DOHH2 (cell line): Measurements from ENCODE around the gene PLCD1.
"Not testable (repeated sequence)": the region's sequence is repeated elsewhere in the genome, so short reads cannot be mapped to it uniquely, and the experiment has no call there.

Experiments
- H3F3A ChIP-seq: fragments of 200-600 bp; sonication (generic), shearing (Covaris generic); 2 replicates; pipeline ENCODE4 v1.6.0; 2016; ENCODE audit warnings: antibody characterized with exemption, mild to moderate bottlenecking; ENCODE audit not compliant: control insufficient read depth, insufficient read depth
- H3K27ac ChIP-seq: fragments of 200-600 bp; sonication (generic); 2 replicates; pipeline ENCODE4 v1.5.1; 2014; ENCODE audit warnings: low read depth, mild to moderate bottlenecking, low read length, moderate library complexity
- H3K27me3 ChIP-seq: fragments of 200-600 bp; sonication (generic); 2 replicates; pipeline ENCODE4 v1.6.1; 2014; ENCODE audit warnings: mild to moderate bottlenecking, low read length, mixed read lengths; ENCODE audit not compliant: control insufficient read depth
- H3K36me3 ChIP-seq: fragments of 200-600 bp; sonication (generic); 2 replicates; pipeline ENCODE4 v1.6.1; 2014; ENCODE audit warnings: mild to moderate bottlenecking, low read length, moderate library complexity, mixed read lengths; ENCODE audit not compliant: control insufficient read depth
- H3K4me1 ChIP-seq: fragments of 200-600 bp; sonication (generic); 2 replicates; pipeline ENCODE4 v1.6.1; 2014; ENCODE audit warnings: mild to moderate bottlenecking, low read length, mixed read lengths; ENCODE audit not compliant: control insufficient read depth
- H3K4me2 ChIP-seq: fragments of 200-600 bp; sonication (generic); 2 replicates; pipeline ENCODE4 v1.6.0; 2014; ENCODE audit warnings: mild to moderate bottlenecking, low read length, moderate library complexity
- H3K4me3 ChIP-seq: fragments of 200-600 bp; sonication (generic); 2 replicates; pipeline ENCODE4 v1.5.1; 2014; ENCODE audit warnings: mild to moderate bottlenecking, low read length, mixed read lengths
- H3K79me2 ChIP-seq: fragments of 200-600 bp; sonication (generic); 2 replicates; pipeline ENCODE4 v1.6.1; 2014; ENCODE audit warnings: mild to moderate bottlenecking, low read length, mixed read lengths; ENCODE audit not compliant: control insufficient read depth
- H3K9me2 ChIP-seq: fragments of 200-600 bp; sonication (generic); replicated peaks from 2 replicates; pipeline ENCODE4 v1.6.1; 2014; ENCODE audit warnings: mild to moderate bottlenecking, low read length, mixed read lengths; ENCODE audit not compliant: control insufficient read depth
- H3K9me3 ChIP-seq: fragments of 200-600 bp; sonication (generic); 2 replicates; pipeline ENCODE4 v1.6.1; 2014; ENCODE audit warnings: antibody characterized with exemption, low read length, mixed read lengths; ENCODE audit not compliant: control insufficient read depth, insufficient read depth
- H4K20me1 ChIP-seq: fragments of 200-600 bp; sonication (generic); 2 replicates; pipeline ENCODE4 v1.6.0; 2014; ENCODE audit warnings: low read depth, mild to moderate bottlenecking, antibody characterized with exemption, low read length, moderate library complexity; ENCODE audit not compliant: control insufficient read depth, insufficient read depth
- EZH2phosphoT487 ChIP-seq: fragments of 200-600 bp; sonication (generic); IDR thresholded peaks from 2 replicates; pipeline ENCODE4 v1.6.1; 2017; ENCODE audit warnings: borderline replicate concordance, mild to moderate bottlenecking, antibody characterized with exemption, low read length, moderate library complexity, mixed read lengths
- TF ChIP-seq, protein P1 (sequence below): fragments of 200-600 bp; sonication (generic); IDR thresholded peaks from one replicate; pipeline ENCODE4 v1.5.1; 2014; ENCODE audit warnings: antibody characterized with exemption, mild to moderate bottlenecking, low read depth, low read length; ENCODE audit not compliant: poor library complexity, severe bottlenecking

PLCD1 gene

DNA sequence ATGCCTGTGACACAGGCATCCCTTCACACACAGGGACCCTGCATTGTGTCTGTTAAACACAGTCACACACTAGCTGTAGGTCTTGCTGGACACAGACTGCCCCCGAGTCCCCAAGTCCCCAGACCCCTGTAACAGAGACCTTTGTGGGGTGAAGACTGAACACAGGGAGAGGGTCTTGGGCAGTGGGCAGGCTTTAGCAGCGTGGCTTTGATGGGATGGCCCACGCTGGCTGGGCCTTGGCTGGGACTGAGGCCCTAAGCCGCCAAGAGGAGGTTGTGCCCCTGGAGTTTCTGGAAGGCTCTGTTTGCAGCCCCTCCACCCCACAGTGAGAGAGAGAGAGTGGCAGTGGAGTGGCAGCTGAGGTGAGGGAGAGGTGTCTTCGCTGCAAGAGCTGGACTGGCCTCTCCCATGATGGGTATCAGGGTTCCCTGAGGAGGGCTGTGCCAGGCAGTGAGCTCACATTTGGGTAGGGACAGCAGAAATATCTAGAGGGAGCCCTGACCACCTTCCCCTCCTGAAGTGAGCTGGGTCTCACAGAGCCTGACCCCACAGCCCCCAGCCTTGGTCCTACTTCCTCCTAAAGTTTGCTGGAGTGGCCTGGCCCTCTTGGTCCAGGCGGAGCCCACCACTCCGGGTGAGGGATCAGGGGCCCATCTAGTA is 39.5 kb downstream of the PLCD1 start:
- H3F3A ChIP-seq: no peaks in the 10 kb centered on the region; the same call in 1 of the 2 replicates
- H3K4me2 ChIP-seq: no peak overlapping the region
- TF ChIP-seq, protein P1, sequence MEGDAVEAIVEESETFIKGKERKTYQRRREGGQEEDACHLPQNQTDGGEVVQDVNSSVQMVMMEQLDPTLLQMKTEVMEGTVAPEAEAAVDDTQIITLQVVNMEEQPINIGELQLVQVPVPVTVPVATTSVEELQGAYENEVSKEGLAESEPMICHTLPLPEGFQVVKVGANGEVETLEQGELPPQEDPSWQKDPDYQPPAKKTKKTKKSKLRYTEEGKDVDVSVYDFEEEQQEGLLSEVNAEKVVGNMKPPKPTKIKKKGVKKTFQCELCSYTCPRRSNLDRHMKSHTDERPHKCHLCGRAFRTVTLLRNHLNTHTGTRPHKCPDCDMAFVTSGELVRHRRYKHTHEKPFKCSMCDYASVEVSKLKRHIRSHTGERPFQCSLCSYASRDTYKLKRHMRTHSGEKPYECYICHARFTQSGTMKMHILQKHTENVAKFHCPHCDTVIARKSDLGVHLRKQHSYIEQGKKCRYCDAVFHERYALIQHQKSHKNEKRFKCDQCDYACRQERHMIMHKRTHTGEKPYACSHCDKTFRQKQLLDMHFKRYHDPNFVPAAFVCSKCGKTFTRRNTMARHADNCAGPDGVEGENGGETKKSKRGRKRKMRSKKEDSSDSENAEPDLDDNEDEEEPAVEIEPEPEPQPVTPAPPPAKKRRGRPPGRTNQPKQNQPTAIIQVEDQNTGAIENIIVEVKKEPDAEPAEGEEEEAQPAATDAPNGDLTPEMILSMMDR: no peak
- no peak for TF ChIP-seq EZH2phosphoT487
- peaks cover 6% of the 10 kb centered on the region for H3K79me2 ChIP-seq
- H3K36me3 ChIP-seq: no peaks in the 10 kb centered on the region
- no peaks in the 10 kb centered on the region for H3K27me3 ChIP-seq
- no peaks in the 10 kb centered on the region for H4K20me1 ChIP-seq
- H3K9me2 ChIP-seq: no peaks in the 10 kb centered on the region
- no peak overlapping the region for H3K4me3 ChIP-seq
- H3K27ac ChIP-seq: no peak overlapping the region
- no peaks in the 10 kb centered on the region for H3K9me3 ChIP-seq
- peaks cover 11% of the 10 kb centered on the region for H3K4me1 ChIP-seq

DNA sequence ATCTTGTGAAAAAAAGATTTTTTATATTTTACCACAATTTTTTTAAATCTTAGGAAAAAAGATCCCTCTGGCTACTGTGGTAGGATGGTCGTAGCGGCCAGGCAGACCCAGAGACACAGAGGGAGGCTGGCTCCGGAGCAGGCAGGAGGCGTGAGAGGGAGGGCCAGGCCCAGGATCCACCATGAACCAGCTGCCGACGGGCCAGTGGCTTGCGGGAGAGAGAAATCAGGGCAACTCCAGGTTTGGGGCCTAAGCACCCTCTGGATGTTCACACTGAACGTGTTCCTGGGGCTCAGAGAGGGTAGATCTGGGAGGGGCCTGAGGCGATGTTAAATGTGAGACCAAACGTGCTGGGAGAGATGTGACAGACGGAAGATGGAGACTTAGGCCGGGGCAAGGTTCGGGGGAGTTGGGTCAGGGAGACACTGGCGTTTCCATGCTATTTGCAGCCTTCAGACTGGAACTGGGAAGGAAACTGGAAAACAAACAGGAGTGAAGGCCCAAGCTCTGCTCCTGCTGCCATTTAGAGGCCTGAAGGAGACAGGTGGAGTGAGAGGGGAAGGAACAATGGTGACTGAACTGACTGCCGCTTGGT is 40.4 kb downstream of the PLCD1 start:
- peaks cover 9% of the 10 kb centered on the region for H3K4me1 ChIP-seq
- no peak for TF ChIP-seq EZH2phosphoT487
- TF ChIP-seq, protein P1: no peak
- no peak overlapping the region for H3K4me3 ChIP-seq
- H3K9me3 ChIP-seq: no peaks in the 10 kb centered on the region
- H3K79me2 ChIP-seq: no peaks in the 10 kb centered on the region
- H3K27me3 ChIP-seq: no peaks in the 10 kb centered on the region
- H3K4me2 ChIP-seq: no peak overlapping the region
- H3K36me3 ChIP-seq: no peaks in the 10 kb centered on the region
- no peaks in the 10 kb centered on the region for H3K9me2 ChIP-seq
- H3K27ac ChIP-seq: no peak overlapping the region
- no peaks in the 10 kb centered on the region; the same call in 1 of the 2 replicates for H3F3A ChIP-seq
- H4K20me1 ChIP-seq: no peaks in the 10 kb centered on the region

DNA sequence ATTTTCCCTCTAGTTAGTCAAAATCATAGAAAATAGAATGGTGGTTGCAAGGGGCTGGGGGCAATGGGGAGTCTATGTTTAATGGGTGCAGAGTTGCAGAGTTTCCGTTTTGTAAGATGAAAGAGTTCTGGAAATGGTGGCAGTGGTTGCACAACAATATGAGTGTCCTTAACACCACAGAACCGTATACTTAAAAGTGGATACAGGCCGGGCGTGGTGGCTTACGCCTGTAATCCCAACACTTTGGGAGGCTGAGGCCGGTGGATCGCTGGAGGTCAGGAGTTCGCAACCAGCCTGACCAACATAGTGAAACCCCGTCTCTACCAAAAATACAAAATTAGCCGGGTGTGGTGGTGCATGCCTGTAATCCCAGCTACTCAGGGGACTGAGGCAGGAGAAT is 41.1 kb downstream of the PLCD1 start:
- H3K79me2 ChIP-seq, H3K9me3 ChIP-seq, H3F3A ChIP-seq, H3K4me3 ChIP-seq, H3K4me1 ChIP-seq, H3K27ac ChIP-seq, H3K9me2 ChIP-seq, H3K4me2 ChIP-seq, H3K36me3 ChIP-seq, H3K27me3 ChIP-seq, H4K20me1 ChIP-seq: not testable (repeated sequence)

DNA sequence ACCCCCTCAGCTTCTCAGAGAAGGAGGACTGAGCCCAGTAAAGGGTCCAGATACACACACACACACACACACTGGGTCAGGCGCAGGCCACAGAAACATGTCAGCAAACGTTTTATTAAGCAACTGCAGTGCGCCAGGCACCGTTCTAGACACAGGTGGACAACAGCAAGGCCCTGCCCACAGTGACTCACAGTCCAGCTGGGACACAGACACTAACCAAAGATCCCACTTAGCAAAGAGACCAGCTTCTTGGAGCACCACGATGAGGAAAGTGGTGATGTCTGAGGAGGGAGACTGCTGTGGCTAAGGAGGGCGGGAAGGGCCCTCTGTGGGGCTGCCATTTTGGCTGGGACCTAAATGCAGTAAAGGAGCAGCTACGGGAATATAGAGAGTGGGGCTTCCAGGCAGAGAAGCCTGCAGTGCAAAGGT is 41.7 kb downstream of the PLCD1 start:
- Histone ChIP-seq H3K4me1 (no peaks in the 10 kb centered on the region), H3K27ac (no peak overlapping the region), H3K4me2 (no peak overlapping the region)

More for the DNA sequence above, 41.7 kb downstream of the PLCD1 start:
- Histone ChIP-seq H3K36me3 (no peaks in the 10 kb centered on the region), H3F3A (no peaks in the 10 kb centered on the region), H3K27me3 (no peaks in the 10 kb centered on the region; the same call in 1 of the 2 replicates), H3K4me3 (no peak overlapping the region), H4K20me1 (no peaks in the 10 kb centered on the region), H3K9me3 (no peaks in the 10 kb centered on the region), H3K9me2 (no peaks in the 10 kb centered on the region), H3K79me2 (no peaks in the 10 kb centered on the region)
- no peak for TF ChIP-seq EZH2phosphoT487
- TF ChIP-seq, protein P1: no peak
